Activated CD4-positive, CD25-positive, alpha-beta regulatory T cell treated with anti-CD3 and anti-CD28 coated beads, Interleukin-2, amount 50 U/mL, for 24 hours (primary cell): ENCODE data around the gene TMEM30A.

Source experiments
- ATAC-seq, 2 donors: fragments of 150-1000 bp; cut with Tn5 transposase; one replicate each; pipeline ENCODE4 v1.10.0; 2021; ENCODE audit warnings: mild to moderate bottlenecking in 1 of 2, moderate library complexity in 1 of 2

TMEM30A gene

GRCh38 chr6:75261299-75261698, 23.3 kb downstream of the TMEM30A start:
- no peak for ATAC-seq

GRCh38 chr6:75257343-75258087, 27.1 kb downstream of the TMEM30A start:
- ATAC-seq: no peak

GRCh38 chr6:75250552-75250951, 34.0 kb downstream of the TMEM30A start:
- no peak for ATAC-seq

GRCh38 chr6:75249837-75250236, 34.8 kb downstream of the TMEM30A start:
- ATAC-seq: no peak

- ATAC-seq: no peak
These were observed 38.2 kb downstream of the TMEM30A start for GRCh38 chr6:75246386-75246785.

- peak in 1 of 2 donors; percentile 2 for ATAC-seq
These were observed 40.5 kb downstream of the TMEM30A start for GRCh38 chr6:75244063-75244584.

GRCh38 chr6:75243333-75244062, 41.1 kb downstream of the TMEM30A start, which contains the start of gene COX7A2:
Gene COX7A2 (minus strand): TSS chr6:75243801. CDS start chr6:75243734, 67 bp downstream.
- ATAC-seq: peak; percentile 98

- no peak for ATAC-seq
These were observed 48.0 kb downstream of the TMEM30A start for GRCh38 chr6:75236630-75237029.

- no peak for ATAC-seq
These were observed 49.3 kb downstream of the TMEM30A start for GRCh38 chr6:75235271-75235670.

- no peak for ATAC-seq
These were observed 50.3 kb downstream of the TMEM30A start for GRCh38 chr6:75234126-75234865.

- no peak for ATAC-seq
These were observed 51.4 kb downstream of the TMEM30A start for GRCh38 chr6:75233092-75233615.

GRCh38 chr6:75230484-75231325, 53.9 kb downstream of the TMEM30A start:
- ATAC-seq: no peak

- ATAC-seq: no peak
These were observed 60.2 kb downstream of the TMEM30A start for GRCh38 chr6:75224303-75224926.

- no peak for ATAC-seq
These were observed 61.2 kb downstream of the TMEM30A start for GRCh38 chr6:75223428-75223827.

GRCh38 chr6:75222261-75222660, 62.3 kb downstream of the TMEM30A start:
- no peak for ATAC-seq

GRCh38 chr6:75221116-75221515, 63.5 kb downstream of the TMEM30A start:
- ATAC-seq: no peak

- ATAC-seq: no peak
These were observed 64.2 kb downstream of the TMEM30A start for GRCh38 chr6:75220357-75220756.

GRCh38 chr6:75219263-75219662, 65.3 kb downstream of the TMEM30A start:
- no peak for ATAC-seq

- ATAC-seq: peak in 1 of 2 donors; percentile 21
These were observed 67.4 kb downstream of the TMEM30A start for GRCh38 chr6:75217193-75217592.

- ATAC-seq: no peak
These were observed 69.3 kb downstream of the TMEM30A start for GRCh38 chr6:75215291-75215690.

GRCh38 chr6:75213732-75214131, 70.9 kb downstream of the TMEM30A start:
- no peak for ATAC-seq
